Measurements from ENCODE around the gene PTPRN2.

GRCh38 chr7:158053183-158053915 is 534.3 kb downstream of the PTPRN2 start:
- TF ChIP-seq REST (IDR thresholded peaks at IDR 0.05; ENCODE audit: low read depth), result no peak
- no peak for TF ChIP-seq CTCF (IDR thresholded peaks at IDR 0.05 in 2 of 3, conservative IDR thresholded peaks at IDR 0.05 in 1 of 3; ENCODE audit: borderline replicate concordance in 1 of 3, insufficient read depth in 1 of 3, low read depth in 2 of 3, low read length in 2 of 3)
- TF ChIP-seq YY1 (IDR thresholded peaks at IDR 0.05; ENCODE audit: extremely low read depth, insufficient replicate concordance, low read depth, low read length), result no peak
- TF ChIP-seq EGR1 (IDR thresholded peaks at IDR 0.05; ENCODE audit: low read depth), result no peak
- TF ChIP-seq SIN3A (IDR thresholded peaks at IDR 0.05; ENCODE audit: low read depth), result no peak
- no peak for TF ChIP-seq POLR2AphosphoS5 (IDR thresholded peaks at IDR 0.05; ENCODE audit: low read depth, low read length)
- TF ChIP-seq POLR2A (IDR thresholded peaks at IDR 0.05; ENCODE audit: borderline replicate concordance, extremely low read depth, insufficient read depth, insufficient read length), result no peak
- TF ChIP-seq TCF7L2 (IDR thresholded peaks at IDR 0.05; ENCODE audit: borderline replicate concordance, extremely low read depth, insufficient read depth, insufficient read length), result no peak
- no peak for TF ChIP-seq ELF1 (IDR thresholded peaks at IDR 0.05; ENCODE audit: borderline replicate concordance, low read depth)
- no peak for TF ChIP-seq EZH2phosphoT487 (IDR thresholded peaks at IDR 0.05; ENCODE audit: borderline replicate concordance)
- TF ChIP-seq ZNF274 (IDR thresholded peaks at IDR 0.05; ENCODE audit: low read depth, low read length), result no peak
- no peak for TF ChIP-seq CEBPB (IDR thresholded peaks at IDR 0.05; ENCODE audit: low read depth)
- TF ChIP-seq ZFX (IDR thresholded peaks at IDR 0.05), result no peak
